Lower lobe of right lung (tissue), 2 donors: ENCODE measurements around the gene GRIK1. TPM values are rescaled to one million over a fixed set of nuclear protein-coding genes. Genes with fewer than 3 reads are reported as not detected.
"Not testable (repeated sequence)": the region's sequence is repeated elsewhere in the genome, so short reads cannot be mapped to it uniquely, and the experiment has no call there.

Source experiments
- ATAC-seq, 2 donors: fragments of 200-7000 bp; cut with Tn5 transposase; one replicate each; pipeline ENCODE4 v1.9.1; 2020 to 2022; ENCODE audit warnings: mild to moderate bottlenecking in 2 of 2, moderate library complexity in 2 of 2
- DNase-seq: peaks from one replicate; pipeline ENCODE4 v3.0.0-alpha.2; 2020
- H3K27ac ChIP-seq: fragments of 200-600 bp; one replicate; pipeline ENCODE4 v1.8.0; 2022
- H3K27me3 ChIP-seq: fragments of 200-600 bp; one replicate; pipeline ENCODE4 v1.8.0; 2022; ENCODE audit warnings: low read depth
- H3K36me3 ChIP-seq: fragments of 200-600 bp; one replicate; pipeline ENCODE4 v1.8.0; 2022; ENCODE audit warnings: mild to moderate bottlenecking
- H3K4me1 ChIP-seq: fragments of 200-600 bp; one replicate; pipeline ENCODE4 v1.8.0; 2022
- H3K4me3 ChIP-seq: fragments of 200-600 bp; one replicate; pipeline ENCODE4 v1.8.0; 2022; ENCODE audit warnings: mild to moderate bottlenecking
- H3K9me3 ChIP-seq: fragments of 200-600 bp; one replicate; pipeline ENCODE4 v1.8.0; 2022
- intact Hi-C: fragments of 100-400 bp; cut with DNase I; formaldehyde crosslinking; loops from one replicate; pipeline ENCODE4 v1.11.0; 2022
- total RNA-seq: library from RNA; stranded (reverse); fragmentation: NEBNext Ultra II Directional; extraction: Animal tissue kit (Norgen Biotek cat#: 25700); gene quantifications from one replicate; pipeline ENCODE4 v1.2.1, GENCODE V29; 2021
- TF ChIP-seq, protein P1 (sequence below): fragments of 200-600 bp; IDR thresholded peaks from one replicate; pipeline ENCODE4 v1.8.0; 2022; ENCODE audit warnings: antibody characterized with exemption, mild to moderate bottlenecking
- donor health status: DM: no; HTN: yes; CAD: no; lungs with severe emphysema.

GRIK1 gene
- total RNA-seq, 1 donor from 2014 or later = not detected

GRCh38 chr21:29610779-29611360, 328.9 kb downstream of the GRIK1 start:
- Histone ChIP-seq H3K4me1 (no peaks in the 10 kb centered on the region), H3K27ac (no peak overlapping the region), H3K36me3 (no peaks in the 10 kb centered on the region), H3K9me3 (no peaks in the 10 kb centered on the region), H3K27me3 (no peaks in the 10 kb centered on the region), H3K4me3 (no peak overlapping the region)
- TF ChIP-seq, protein P1, sequence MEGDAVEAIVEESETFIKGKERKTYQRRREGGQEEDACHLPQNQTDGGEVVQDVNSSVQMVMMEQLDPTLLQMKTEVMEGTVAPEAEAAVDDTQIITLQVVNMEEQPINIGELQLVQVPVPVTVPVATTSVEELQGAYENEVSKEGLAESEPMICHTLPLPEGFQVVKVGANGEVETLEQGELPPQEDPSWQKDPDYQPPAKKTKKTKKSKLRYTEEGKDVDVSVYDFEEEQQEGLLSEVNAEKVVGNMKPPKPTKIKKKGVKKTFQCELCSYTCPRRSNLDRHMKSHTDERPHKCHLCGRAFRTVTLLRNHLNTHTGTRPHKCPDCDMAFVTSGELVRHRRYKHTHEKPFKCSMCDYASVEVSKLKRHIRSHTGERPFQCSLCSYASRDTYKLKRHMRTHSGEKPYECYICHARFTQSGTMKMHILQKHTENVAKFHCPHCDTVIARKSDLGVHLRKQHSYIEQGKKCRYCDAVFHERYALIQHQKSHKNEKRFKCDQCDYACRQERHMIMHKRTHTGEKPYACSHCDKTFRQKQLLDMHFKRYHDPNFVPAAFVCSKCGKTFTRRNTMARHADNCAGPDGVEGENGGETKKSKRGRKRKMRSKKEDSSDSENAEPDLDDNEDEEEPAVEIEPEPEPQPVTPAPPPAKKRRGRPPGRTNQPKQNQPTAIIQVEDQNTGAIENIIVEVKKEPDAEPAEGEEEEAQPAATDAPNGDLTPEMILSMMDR = no peak
- intact Hi-C loops = no loop called here
- ATAC-seq = no peak
- DNase-seq = no peak

GRCh38 chr21:29606613-29607012, 333.2 kb downstream of the GRIK1 start:
- ATAC-seq = no peak
- no peak overlapping the region for H3K4me3 ChIP-seq

GRCh38 chr21:29605219-29605618, 334.6 kb downstream of the GRIK1 start:
- DNase-seq, H3K36me3 ChIP-seq, H3K9me3 ChIP-seq, H3K4me1 ChIP-seq, H3K27me3 ChIP-seq, H3K4me3 ChIP-seq, intact Hi-C loops, ATAC-seq, H3K27ac ChIP-seq: not testable (repeated sequence)

More at GRCh38 chr21:29606613-29607012, 333.2 kb downstream of the GRIK1 start:
- TF ChIP-seq, protein P1 = no peak
- intact Hi-C loops = no loop called here
- H3K9me3 ChIP-seq = no peaks in the 10 kb centered on the region
- H3K36me3 ChIP-seq = no peaks in the 10 kb centered on the region
- no peak for DNase-seq
- no peak overlapping the region for H3K27ac ChIP-seq
- no peaks in the 10 kb centered on the region for H3K4me1 ChIP-seq
- no peaks in the 10 kb centered on the region for H3K27me3 ChIP-seq

DNA sequence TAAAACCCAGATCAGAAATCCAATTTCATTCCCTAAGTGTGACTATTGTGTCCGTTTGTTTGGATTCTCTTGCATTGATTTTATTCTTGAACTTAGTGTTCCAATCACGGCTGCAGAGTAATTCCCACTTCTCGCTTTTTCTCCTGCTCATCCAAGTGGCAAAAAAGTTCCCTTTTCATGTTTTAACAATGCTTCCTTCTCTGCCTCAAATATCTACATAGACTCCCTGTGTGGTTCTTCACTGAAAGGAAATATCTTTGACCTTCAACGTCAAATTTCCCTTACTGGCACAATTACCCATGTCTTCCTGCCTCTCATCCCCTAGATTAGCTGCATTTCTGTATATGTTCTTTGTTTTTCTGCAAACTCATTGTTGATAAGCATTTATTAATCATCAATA, 335.7 kb downstream of the GRIK1 start:
- no peaks in the 10 kb centered on the region for H3K27me3 ChIP-seq
- no peaks in the 10 kb centered on the region for H3K36me3 ChIP-seq
- no peak overlapping the region for H3K27ac ChIP-seq
- no peak for ATAC-seq
- TF ChIP-seq, protein P1 = no peak
- no peaks in the 10 kb centered on the region for H3K4me1 ChIP-seq
- no peak overlapping the region for H3K4me3 ChIP-seq
- intact Hi-C loops = no loop called here
- H3K9me3 ChIP-seq = no peaks in the 10 kb centered on the region
- no peak for DNase-seq

- no peak for DNase-seq
- no peaks in the 10 kb centered on the region for H3K36me3 ChIP-seq
- H3K27me3 ChIP-seq = no peaks in the 10 kb centered on the region
- TF ChIP-seq, protein P1 = no peak
- H3K9me3 ChIP-seq = no peaks in the 10 kb centered on the region
- no peak for ATAC-seq
- H3K4me1 ChIP-seq = no peaks in the 10 kb centered on the region
- H3K27ac ChIP-seq = no peak overlapping the region
- intact Hi-C loops = no loop called here
- no peak overlapping the region for H3K4me3 ChIP-seq
Measured at GRCh38 chr21:29601047-29601446, 338.7 kb downstream of the GRIK1 start.

GRCh38 chr21:29586696-29587095, 353.1 kb downstream of the GRIK1 start:
- no peak for ATAC-seq
- Histone ChIP-seq H3K9me3 (no peaks in the 10 kb centered on the region), H3K4me1 (no peaks in the 10 kb centered on the region), H3K4me3 (no peak overlapping the region), H3K36me3 (no peaks in the 10 kb centered on the region), H3K27me3 (no peaks in the 10 kb centered on the region), H3K27ac (no peak overlapping the region)
- intact Hi-C loops = no loop called here
- DNase-seq = no peak
- TF ChIP-seq, protein P1 = no peak
